NT2/D1 (cell line): ENCODE results near the gene KLF7.

Experiments used
- DNase-seq: peaks from one replicate; pipeline ENCODE4 v3.0.0-alpha.2; 2011; ENCODE audit warnings: low read depth, low spot score
- H3K27me3 ChIP-seq: 2 replicates; pipeline ENCODE4 v1.6.0; 2011; ENCODE audit warnings: mild to moderate bottlenecking; ENCODE audit not compliant: insufficient read length, insufficient read depth
- H3K36me3 ChIP-seq: 2 replicates; pipeline ENCODE4 v1.6.1; 2011; ENCODE audit warnings: mild to moderate bottlenecking, low read length, mixed read lengths; ENCODE audit not compliant: insufficient read depth, insufficient read length
- H3K4me1 ChIP-seq: 2 replicates; pipeline ENCODE4 v1.5.1; 2011; ENCODE audit not compliant: insufficient read depth, insufficient read length
- H3K4me3 ChIP-seq: 2 replicates; pipeline ENCODE4 v1.5.1; 2011; ENCODE audit warnings: low read depth; ENCODE audit not compliant: insufficient read length
- H3K9ac ChIP-seq: 2 replicates; pipeline ENCODE4 v1.6.0; 2011; ENCODE audit warnings: low read depth; ENCODE audit not compliant: insufficient read length
- H3K9me3 ChIP-seq: 2 replicates; pipeline ENCODE4 v1.5.1; 2011; ENCODE audit warnings: mild to moderate bottlenecking, low read length; ENCODE audit not compliant: insufficient read depth
- SUZ12 ChIP-seq: IDR thresholded peaks from 2 replicates; pipeline ENCODE4 v1.6.1; 2011; ENCODE audit not compliant: insufficient read length, insufficient read depth; ENCODE audit errors: extremely low read depth
- YY1 ChIP-seq: IDR thresholded peaks from 2 replicates; pipeline ENCODE4 v1.6.1; 2011; ENCODE audit not compliant: insufficient read length, insufficient read depth
- ZNF274 ChIP-seq: IDR thresholded peaks from 2 replicates; pipeline ENCODE4 v1.6.1; 2011; ENCODE audit warnings: mild to moderate bottlenecking, low read depth, low read length

The KLF7 gene

DNA sequence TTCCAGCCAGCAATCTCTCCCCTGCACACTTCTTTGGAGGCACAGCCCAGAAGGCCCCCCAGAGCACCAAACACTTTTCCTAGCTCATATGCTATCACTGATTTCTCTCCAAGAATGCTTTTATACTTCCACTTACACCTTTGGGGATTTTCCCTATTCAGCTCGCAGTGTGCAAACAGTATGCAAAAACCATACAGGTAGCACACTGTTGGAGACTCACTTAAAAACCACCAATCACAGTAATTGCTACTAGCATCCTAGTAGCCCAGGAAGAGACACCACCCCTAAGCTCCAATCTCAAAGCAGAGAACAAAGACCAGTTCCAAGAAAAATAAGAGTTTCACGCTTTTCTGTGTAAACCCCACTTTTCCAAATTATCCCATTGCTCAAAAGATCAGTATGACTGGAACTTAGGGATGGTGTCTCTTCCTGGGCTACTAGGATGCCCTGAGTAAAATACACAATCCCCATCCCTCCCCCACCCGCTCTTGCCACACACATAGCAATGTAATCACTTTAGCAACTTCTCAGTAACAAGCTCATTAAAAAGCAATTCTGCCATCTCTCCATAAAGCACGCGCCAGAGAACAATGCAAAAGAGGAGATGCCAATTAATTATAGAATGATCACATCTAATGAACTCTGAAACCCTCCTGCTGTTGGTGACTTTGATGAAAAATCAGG lies 43.0 kb downstream of the KLF7 start:
- Histone ChIP-seq H3K4me3 (no peak overlapping the region), H3K27me3 (no peaks in the 10 kb centered on the region), H3K9ac (no peak overlapping the region), H3K9me3 (peaks cover 6% of the 10 kb centered on the region; the same call in 1 of the 2 replicates), H3K4me1 (peaks cover 7% of the 10 kb centered on the region), H3K36me3 (peaks cover 72% of the 10 kb centered on the region)
- no peak for DNase-seq
- TF ChIP-seq ZNF274 (no peak), SUZ12 (no peak), YY1 (no peak)

DNA sequence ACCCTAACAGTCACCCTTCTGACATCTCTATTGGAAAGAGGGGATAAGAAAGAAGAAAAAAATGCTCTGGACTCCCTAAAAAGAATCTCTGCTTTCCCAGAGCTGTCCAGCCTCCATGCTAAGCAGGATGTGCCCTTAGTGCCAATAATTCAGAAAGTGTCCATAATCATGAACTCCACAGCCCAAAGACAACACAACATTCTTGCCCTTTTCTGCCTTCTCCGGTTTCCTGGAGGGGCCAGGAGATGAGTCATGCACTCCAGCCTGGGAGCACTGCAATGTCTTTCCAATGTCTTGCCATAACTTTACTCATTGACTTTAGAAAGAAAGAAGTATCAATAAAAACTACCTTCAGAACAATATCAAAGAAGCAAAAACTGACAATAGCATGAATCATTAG lies 44.0 kb downstream of the KLF7 start:
- no peak for TF ChIP-seq SUZ12
- no peak for TF ChIP-seq YY1
- TF ChIP-seq ZNF274, result no peak

DNA sequence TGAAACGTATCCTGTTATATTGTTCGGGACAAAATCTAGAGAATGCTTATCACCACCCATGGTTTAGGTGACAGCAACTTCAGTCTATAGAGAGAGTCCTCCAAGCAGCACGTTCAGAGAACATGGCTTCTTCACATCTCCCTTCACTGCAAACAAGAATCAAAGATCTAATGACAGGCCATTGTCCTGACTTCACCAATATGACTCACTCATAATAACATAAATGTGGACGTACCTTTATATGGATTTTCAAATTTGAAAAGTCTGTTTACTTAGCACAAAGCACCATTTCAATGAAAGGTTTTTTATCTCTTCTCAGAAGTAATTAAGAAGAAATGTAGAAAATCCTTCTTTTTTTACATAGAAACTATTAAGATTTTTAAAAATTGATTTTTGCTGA lies 46.7 kb downstream of the KLF7 start:
- Histone ChIP-seq H3K36me3 (peaks cover 64% of the 10 kb centered on the region), H3K4me3 (no peak overlapping the region), H3K9ac (no peak overlapping the region), H3K4me1 (peaks cover 4% of the 10 kb centered on the region), H3K9me3 (no peaks in the 10 kb centered on the region), H3K27me3 (no peaks in the 10 kb centered on the region)
- no peak for TF ChIP-seq YY1
- no peak for TF ChIP-seq ZNF274
- TF ChIP-seq SUZ12, result no peak
- DNase-seq, result no peak

More for the DNA sequence above, 44.0 kb downstream of the KLF7 start:
- DNase-seq, result no peak
- Histone ChIP-seq H3K4me3 (no peak overlapping the region), H3K36me3 (peaks cover 76% of the 10 kb centered on the region), H3K27me3 (no peaks in the 10 kb centered on the region), H3K9me3 (0 out of 2 replicates have a peak, but pooled peaks cover 4% of the 10 kb centered on the region), H3K9ac (no peak overlapping the region), H3K4me1 (peaks cover 7% of the 10 kb centered on the region)

DNA sequence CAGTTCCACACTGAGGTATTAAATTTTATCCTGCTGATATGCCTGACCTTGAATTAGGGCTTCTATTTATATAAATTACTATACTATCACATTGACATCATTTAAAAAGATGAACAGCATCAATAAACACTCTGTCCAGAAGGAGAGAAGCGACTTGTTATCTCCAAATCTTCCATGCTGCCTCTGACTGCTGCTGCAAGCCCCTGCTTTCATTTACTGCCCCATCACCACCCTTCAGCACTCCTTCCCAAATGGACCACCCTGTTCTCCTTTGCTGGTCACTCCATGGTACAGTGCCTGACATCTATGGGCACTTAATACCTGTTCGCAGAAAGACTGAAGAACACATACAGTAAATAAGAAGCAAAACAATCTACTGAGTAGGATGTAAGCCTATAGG lies 48.1 kb downstream of the KLF7 start:
- Histone ChIP-seq H3K9me3 (no peaks in the 10 kb centered on the region), H3K4me1 (no peaks in the 10 kb centered on the region), H3K36me3 (peaks cover 50% of the 10 kb centered on the region), H3K27me3 (no peaks in the 10 kb centered on the region), H3K9ac (no peak overlapping the region), H3K4me3 (no peak overlapping the region)
- DNase-seq, result no peak
- TF ChIP-seq SUZ12 (no peak), YY1 (no peak), ZNF274 (no peak)

DNA sequence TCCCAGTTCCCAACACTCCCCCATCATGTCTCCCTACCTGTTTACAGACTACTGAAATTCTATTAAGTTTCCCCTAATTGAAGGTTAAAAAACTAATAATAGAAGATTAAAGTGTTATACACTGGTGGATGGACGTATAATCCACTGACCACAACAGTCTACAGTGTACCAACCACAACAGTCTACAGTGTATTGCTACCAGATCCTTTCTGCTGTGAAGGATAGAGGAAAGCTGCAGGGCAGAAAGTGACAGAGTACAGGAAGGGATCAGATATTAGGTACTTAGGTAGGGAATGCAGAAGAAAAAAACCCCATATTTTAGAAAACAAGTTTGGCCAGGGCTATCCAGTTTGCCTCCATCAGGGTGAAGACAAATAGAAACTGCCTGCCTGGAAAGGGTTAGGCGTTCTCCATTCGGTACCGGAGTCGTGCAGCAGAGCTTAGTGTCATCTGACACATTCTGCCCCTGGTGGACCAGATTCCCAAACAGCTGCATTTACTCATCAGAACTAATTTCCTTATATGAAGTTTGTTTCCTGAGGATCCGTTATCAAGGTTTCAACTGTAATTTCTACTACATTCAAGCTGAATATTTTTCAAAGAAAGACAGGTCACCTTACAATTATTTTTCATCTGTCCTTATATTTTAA lies 49.9 kb downstream of the KLF7 start:
- TF ChIP-seq SUZ12 (no peak), YY1 (no peak), ZNF274 (no peak)
- H3K4me3 ChIP-seq, result no peak overlapping the region
- no peaks in the 10 kb centered on the region for H3K27me3 ChIP-seq
- H3K36me3 ChIP-seq, result peaks cover 43% of the 10 kb centered on the region
- DNase-seq, result no peak
- no peaks in the 10 kb centered on the region for H3K4me1 ChIP-seq
- H3K9ac ChIP-seq, result no peak overlapping the region
- H3K9me3 ChIP-seq, result no peaks in the 10 kb centered on the region

DNA sequence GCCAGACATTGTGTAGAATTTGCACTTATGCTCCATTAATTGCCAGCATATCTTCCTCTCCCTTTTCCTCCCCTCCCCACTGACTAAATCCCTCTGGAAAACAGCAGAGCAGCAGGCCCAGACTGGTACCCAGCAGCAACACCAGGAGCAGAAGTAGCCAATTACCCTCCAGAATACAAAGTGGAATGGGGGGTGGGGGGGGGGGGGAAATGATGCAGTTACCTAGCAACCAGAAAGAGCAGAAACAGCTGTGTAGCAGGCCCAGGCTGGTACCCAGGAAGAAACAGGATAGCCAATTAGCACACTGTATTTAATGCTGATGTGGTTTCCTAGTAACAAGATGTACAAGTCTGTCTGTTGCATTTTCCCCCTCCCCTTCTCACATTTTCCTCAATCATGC lies 52.3 kb downstream of the KLF7 start:
- Histone ChIP-seq H3K27me3 (no peaks in the 10 kb centered on the region), H3K4me1 (no peaks in the 10 kb centered on the region), H3K9me3 (no peaks in the 10 kb centered on the region), H3K9ac (no peak overlapping the region), H3K36me3 (peaks cover 38% of the 10 kb centered on the region), H3K4me3 (no peak overlapping the region)
- TF ChIP-seq YY1 (no peak), ZNF274 (no peak), SUZ12 (no peak)
- no peak for DNase-seq

DNA sequence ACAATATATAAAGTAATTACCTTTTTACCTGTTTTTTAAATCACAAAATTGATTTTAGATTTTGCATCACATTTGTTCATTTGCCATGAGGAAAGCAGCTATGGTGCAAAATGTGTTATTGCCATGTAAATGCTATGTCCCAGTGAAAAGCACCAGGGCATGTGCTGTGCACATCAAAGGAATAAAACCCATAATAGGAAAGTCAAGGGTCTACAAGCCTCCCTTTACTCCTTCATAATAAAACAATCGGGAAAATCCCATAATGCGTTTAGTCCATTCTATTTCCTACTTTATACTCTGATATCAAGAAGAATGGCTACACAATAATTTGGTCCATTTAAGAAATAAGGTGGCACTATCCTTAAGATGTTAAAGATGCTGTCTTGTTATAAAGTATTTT lies 53.0 kb downstream of the KLF7 start:
- Histone ChIP-seq H3K36me3 (peaks cover 38% of the 10 kb centered on the region), H3K9me3 (no peaks in the 10 kb centered on the region), H3K9ac (no peak overlapping the region), H3K4me1 (no peaks in the 10 kb centered on the region), H3K4me3 (no peak overlapping the region), H3K27me3 (no peaks in the 10 kb centered on the region)
- no peak for DNase-seq
- no peak for TF ChIP-seq ZNF274
- TF ChIP-seq YY1, result no peak
- no peak for TF ChIP-seq SUZ12
